Cerebellar cortex (tissue), 1 donor: ENCODE measurements around the gene LAMP5.
A peak's percentile ranks its signal among the peaks of the same experiment; 100 is the strongest.

Experiments used
- DNase-seq: peaks from one replicate; pipeline ENCODE4 v3.0.0-alpha.2; 2015; ENCODE audit warnings: low spot score

The LAMP5 gene

DNA sequence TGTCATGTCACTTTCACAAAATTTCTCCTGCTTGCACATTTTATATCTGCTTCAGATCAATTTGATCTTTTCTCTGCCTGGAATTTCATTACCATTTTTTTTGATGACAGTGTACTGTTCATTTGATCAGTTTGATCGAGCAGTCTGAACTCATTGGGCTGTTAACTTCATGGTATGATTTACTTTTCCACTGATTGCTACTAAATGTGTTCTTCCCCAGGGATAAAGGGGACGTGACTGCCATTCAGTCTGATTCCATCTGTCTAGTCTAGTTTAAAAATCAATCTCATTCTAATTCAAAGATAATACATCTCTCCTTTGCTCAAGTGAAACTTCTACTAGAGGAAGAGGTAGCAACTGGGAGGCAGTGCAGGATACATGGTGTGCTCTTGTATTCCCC, 21.1 kb downstream of the LAMP5 start:
- DNase-seq, result no peak

DNA sequence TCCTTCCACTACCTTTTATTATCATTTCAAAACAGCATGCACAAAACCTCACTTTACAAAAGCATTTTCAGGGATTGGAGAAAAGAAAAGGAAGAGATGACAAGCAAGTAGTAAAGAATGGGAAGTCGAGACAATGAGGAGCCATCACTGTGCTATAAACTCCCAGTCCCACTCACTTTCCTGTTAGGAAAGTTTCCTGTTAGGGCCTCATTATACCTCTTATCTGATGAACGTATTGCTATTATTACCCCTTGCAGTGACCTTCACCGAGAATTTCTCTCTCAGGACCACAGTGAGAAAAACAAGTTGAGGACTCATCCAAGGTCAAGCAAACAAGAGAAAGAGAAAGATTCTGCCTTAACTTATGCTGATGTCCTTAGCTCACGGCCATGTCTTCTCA, 28.8 kb downstream of the LAMP5 start:
- no peak for DNase-seq

DNA sequence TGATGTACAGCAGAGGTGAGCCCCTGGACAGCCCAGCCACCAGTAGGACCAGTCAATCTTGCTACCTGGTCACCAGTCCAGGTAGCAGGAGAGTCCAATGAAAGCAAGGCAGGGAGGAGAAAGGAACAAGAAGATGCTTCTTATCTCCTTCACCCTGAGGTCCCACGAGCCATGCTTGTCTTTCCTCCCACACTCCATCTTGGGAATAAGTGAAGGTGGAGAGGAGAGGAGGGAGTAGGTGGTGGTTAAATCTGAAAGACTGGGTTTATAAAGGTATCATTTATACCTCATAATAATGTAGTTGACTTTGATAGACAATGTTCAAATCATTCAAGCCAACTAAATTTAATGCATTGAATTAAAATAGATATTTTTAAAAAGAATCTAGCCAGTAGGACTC, 35.9 kb downstream of the LAMP5 start:
- no peak for DNase-seq

DNA sequence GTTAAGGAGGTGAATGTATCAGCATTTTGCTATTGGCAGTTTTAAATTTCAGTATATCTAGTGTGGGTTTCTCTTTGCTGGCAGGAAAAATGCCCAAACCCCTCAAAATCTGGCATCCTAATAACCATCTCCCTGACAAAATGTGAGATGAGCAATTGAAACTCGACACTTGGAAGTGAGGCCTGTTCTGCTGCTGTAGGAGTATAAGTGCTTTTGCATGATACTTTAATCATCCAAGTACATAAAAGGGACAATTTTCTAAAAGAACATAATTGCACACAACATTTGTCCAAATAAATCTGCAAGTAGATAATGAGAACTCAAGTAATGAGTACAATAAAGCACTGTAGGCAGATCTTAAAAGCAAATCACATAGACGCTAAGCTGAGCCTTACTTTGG, 36.5 kb downstream of the LAMP5 start:
- no peak for DNase-seq

DNA sequence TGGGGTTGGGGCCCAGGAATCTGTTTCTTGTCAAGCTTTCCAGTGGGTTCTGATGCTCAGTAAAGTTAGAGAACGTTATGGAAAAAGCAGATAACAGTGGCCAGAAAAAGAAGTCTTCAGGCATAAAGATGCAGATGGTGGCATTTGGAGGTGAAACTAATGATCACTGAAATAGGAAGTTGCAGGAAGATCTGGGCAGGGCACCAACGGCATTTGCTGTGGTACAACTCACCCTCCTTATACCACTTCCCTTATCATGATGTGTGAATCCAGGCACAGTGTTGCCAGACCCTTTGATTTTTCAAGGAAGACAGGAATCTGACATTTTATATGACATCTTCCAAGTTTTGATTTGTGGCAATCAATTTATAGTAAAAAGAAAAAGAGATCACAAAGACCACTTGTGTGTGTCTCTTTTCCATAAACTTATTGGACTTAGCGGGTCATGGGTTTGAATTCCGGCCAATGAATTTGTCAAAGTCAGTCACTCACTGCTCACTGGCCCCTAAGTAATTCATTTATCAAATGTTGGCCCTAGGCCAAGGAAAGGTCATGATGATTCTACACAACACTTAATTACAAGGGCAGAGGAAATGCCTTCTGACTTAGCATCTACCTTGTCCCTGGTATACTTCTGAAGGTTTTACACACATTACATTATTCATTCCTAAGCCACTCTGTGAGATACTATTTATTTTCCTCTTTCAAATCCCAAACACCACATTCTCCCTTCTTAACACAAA, 37.6 kb downstream of the LAMP5 start:
- DNase-seq, result no peak

DNA sequence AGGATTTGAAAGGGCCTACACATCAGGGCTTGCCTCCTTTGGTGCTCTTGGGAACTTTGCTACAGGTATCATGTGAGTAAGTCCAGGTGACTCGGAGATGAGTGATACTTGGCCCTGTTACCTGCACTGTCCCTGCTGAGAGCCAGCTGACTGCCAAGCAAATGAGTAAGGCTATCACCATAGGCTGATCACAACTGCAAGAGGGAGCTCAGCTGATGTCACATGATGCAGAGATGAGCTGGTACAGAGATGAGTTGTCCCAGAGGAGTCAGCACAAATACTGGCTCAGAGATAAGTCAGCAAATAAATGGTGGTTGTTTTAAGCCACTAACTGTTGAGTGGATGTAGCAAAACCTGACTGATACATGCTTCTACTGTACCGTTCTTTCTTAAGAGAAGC, 41.4 kb downstream of the LAMP5 start:
- DNase-seq, result no peak

DNA sequence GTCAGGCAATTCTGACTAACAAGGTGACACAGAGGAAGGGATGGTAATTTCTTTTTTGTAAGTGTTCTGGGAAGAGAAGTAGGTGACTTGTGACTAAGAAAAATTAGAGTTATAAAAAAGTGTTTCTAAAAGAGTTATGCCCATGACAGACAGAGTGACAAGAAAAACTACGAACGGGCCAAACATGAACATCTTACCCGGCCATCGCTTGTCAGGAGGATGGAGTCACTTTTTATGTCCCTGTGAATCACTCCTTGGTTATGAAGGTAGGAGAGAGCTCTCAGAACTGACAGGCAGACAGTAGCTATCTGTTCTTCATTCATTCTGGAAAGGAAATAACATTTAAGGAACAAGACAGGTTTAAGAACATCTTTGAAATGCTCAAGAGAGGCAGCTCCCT, 43.0 kb downstream of the LAMP5 start:
- no peak for DNase-seq

DNA sequence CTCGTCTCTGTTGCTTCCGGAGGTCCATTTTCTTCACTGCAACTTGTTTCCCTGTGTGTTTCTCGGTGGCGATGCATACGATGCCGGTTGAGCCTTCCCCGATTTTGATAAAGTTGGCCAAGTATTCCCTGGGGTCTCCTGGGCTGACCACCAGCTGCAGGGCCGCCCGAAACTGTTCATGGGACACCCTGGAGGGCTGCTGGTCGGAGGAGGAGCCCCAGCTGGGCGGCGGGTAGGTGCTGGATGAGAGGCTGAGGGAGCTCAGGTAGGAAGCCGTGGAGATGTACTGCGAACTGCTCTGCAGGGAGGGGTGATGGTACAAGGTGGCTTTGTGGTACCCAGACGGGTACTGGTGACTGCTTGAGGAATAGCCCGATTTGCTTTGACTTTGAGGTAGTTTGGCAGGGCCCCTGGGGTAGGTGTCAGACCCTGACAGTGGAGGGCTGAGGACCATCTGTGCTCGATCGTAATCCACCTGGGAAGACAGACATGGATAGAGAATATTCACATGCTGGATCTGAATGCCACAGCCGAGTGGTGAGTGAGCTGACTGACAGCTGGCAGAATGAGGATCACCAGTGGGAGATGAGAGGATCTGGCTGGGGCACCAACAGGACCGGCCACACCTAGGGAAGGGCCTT, 51.6 kb downstream of the LAMP5 start:
- peak; percentile 66 for DNase-seq

DNA sequence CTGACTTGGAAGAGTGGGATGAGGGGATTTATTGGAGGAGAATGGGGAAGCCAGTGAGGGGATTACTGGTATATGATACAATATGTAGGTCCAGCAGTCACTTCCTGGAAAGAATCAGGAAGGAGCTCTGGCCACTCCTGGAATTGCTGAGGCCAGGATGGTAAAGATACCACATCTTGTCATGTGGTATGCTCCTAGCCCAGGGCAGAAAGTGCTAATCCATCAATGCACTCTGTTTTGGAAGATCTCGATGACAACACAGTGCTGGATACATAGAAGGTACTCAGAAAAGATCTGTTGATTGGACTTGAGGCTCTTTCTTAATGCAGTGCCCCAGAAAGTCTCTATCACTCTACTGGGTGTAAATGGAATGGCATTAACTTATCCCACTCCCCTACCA, 52.6 kb downstream of the LAMP5 start:
- DNase-seq, result no peak

DNA sequence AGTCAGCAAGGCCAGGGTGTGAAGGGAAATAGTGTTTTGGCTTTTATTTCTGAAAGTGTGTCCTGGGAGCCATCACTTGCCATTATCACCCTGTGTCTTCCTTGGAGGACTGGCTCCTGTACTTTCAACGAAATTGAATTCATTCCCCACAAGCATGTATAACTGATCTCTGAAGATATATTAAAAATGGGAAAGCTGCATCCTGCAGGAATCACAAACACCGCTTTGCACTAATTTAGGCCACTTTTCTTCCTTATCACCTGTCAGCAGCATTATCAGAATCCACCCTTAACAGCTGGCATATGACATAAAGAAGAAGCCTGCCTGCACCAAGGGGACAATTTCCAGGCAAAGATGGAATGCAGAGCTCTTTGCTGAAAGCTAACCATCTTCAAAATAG, 56.2 kb downstream of the LAMP5 start:
- no peak for DNase-seq

DNA sequence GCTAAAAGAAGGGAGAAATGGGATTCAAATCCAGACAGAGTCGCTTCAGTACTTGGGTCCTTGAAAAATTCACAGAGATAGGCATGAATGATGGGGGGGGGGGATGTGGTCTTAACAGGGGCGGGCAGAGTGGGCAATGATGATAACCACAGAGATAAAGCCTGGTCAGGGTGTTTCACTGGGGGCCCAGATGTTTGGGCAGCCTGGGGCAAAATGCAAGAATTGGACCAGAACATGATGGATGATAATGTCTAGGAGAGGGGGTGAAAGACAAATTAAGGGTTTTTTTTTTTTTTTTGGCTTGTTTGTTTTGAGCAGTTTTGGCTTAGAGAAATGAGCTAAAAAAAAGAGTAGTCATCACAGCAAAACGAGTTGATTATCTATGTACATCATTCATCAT, 57.4 kb downstream of the LAMP5 start:
- no peak for DNase-seq

DNA sequence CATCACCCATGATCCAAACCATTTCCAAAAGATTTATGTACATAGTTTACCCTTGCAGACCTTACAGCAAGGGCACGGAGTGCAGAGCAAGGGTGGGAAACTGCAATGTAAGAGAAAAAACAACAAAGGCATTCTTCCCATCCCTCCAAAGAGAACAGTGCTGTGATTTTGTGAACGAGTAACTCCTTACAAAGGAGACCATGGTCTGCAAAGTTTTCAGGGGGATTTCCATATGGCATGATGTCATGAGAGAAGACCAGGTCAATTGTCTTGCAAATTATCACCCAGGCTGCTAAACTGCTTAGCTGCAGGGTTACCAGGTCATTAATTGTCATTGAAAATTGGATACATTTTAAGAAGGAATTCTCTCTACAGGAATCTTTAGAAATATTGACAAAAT, 58.3 kb downstream of the LAMP5 start:
- no peak for DNase-seq

DNA sequence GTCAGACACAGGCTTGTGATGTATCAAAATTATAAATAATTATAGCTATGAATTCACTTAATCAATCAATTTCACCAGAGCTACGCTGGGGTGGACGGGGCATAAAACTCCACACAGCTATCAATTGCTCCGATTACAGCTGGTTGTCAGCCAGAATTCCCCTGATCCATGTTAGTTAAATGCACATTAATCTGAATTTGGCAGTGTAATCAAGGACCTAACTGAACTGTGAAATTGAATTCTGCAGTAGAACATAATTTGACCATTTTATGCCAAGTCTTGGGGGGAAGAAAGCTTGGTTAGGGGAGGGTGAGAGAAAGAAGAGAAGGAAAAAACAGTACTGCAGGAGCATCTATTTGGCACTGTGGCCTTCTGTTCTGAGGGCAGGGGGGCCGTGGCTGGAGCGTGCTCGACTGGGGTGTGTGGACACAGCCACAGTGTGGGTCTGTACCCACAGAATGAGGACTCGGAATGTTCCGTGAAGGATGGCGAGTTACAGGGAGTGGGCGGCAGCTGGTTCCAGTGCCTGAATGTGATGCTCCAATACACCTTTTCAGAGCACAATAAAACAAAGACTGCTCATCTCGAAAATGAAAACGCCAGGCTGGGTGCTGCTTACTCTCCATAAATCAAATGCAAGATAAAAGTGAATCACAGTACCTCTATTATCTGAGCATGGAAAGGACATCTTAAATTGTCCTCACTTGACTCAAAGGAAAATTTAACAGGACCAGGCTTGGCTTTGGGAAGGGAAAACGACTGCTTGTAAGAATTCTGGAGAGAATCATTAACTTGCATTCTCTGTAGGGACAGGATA, 59.2 kb downstream of the LAMP5 start:
- peak; percentile 62 for DNase-seq

DNA sequence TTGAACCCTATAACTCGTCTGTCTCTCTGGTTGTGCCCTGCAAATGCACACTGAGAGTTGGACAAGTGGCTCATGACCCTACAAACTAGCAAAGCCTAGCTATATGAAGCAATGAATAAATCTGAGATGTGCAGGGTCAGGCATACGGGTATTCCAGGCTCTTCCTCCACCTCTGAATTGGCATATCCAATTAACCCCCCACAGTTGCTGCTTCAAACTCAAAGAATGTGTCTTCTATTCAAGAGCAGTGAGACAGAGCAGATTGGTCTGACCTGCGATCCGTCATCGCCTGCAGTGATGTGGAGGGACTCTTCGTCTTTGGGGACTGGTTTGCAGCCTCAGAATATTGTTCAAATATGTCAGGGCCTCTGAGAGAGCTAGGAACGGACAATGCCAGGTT, 59.8 kb downstream of the LAMP5 start:
- no peak for DNase-seq

DNA sequence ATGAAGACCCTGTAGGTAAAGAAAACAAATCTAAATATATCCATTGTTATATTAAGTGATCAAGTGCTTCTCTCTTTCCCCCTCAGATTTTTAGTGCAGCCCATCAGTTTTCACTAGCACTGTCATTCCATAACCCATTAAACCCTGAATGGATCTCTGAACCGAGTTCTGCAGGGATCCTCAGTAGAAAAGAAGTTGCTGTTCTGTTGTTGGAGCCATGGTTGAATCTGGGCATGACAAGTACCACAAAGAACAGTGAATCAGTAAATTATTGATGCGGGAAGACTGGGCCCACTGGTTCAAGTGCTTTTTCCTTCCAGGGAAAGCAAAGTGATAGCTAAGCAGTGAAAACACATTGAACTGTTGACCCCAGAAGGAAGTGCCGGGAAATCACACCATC, 60.4 kb downstream of the LAMP5 start:
- DNase-seq, result no peak

DNA sequence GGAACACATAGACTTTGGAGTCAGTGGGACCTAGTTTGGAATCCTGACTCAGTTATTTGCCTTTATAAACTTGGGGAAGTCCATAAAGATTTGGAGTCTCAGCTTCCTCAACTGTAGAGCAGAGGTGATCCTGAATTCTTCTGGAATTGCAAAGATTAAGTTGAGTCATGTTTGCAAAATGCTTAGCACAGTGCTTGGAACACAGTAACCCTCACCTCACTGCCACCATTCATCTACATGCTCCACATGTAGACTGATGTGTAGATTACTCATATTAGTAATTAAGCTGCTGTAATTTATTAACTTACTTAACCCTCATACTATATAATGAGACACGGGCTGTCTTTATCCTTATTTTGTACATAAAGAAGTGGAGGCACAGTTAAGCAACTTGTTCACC, 61.4 kb downstream of the LAMP5 start:
- no peak for DNase-seq

DNA sequence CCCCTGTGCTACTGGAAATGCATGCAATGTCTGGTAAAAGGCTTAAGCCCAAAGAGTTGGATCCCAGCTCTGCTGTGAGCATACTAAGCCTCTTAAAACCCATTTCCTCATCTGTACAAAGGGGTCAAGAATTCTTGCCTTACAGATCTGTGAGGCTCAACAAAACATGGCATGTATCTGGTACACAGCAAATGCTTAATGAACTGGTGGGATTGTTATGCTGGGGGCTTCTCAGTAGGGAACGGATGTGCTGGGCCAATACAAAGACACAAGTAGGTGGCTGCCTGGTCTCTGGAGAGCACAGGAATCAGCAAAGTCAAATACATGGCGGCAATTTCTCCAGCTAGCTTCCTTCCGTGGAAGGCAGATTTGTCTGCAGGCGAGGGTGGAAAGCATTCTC, 62.3 kb downstream of the LAMP5 start:
- DNase-seq, result no peak

DNA sequence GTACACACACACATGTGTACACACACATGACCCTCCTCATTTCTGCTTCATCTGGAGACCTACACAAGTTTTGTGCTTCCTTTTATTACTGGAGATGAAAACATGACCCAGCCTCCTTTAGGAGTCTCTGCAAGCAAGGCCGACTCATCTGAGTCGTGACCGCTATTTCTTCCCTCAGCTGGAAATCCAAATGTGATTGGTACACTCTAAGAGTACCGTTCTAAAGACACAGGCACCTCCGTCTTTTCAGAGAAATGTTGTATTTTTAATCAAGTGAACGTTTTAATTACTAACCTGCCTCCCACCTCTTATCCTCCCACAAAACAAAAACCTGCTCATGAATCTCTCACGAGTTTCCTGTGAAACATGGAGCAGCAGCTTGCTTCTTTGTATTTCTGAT, 63.0 kb downstream of the LAMP5 start:
- DNase-seq, result no peak

DNA sequence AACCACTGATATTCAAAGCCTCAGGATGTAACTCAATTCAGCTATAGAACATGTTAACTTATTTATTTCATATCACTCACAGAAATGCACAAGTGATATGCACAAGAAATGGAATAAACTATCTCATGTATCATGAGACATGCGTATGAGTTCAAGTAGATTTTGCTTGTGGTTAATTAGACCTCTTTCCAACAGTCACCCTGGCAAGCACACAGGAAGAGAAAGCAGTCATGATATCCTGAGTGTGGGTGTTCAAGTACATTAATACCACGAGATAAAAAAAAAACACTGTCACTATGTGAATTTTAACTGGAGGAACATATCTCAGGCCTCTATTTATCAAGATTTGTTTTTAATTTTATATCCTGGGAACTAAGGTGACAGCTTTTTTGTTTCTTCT, 64.2 kb downstream of the LAMP5 start:
- no peak for DNase-seq
